ENCODE measurements around the gene PLEKHA7.
A peak's percentile ranks its signal among the peaks of the same experiment; 100 is the strongest.

The PLEKHA7 gene

GRCh38 chr11:16801288-16801980 lies 212.8 kb downstream of the PLEKHA7 start:
- DNase-seq = no peak

- no peak for DNase-seq
Measured at GRCh38 chr11:16800382-16800781, 213.8 kb downstream of the PLEKHA7 start.

GRCh38 chr11:16799890-16800289 lies 214.3 kb downstream of the PLEKHA7 start:
- DNase-seq = no peak

GRCh38 chr11:16799221-16799620 lies 215.0 kb downstream of the PLEKHA7 start:
- peak; percentile 46 for DNase-seq

- no peak for DNase-seq
Measured at GRCh38 chr11:16797776-16798175, 216.4 kb downstream of the PLEKHA7 start.

- DNase-seq = peak; percentile 80
Measured at GRCh38 chr11:16796311-16796710, 217.9 kb downstream of the PLEKHA7 start.

- peak; percentile 82 for DNase-seq
Measured at GRCh38 chr11:16795146-16795545, 219.1 kb downstream of the PLEKHA7 start.

GRCh38 chr11:16794047-16794818 lies 220.0 kb downstream of the PLEKHA7 start:
- DNase-seq = no peak

- DNase-seq = no peak
Measured at GRCh38 chr11:16793511-16793910, 220.7 kb downstream of the PLEKHA7 start.

GRCh38 chr11:16793009-16793408 lies 221.2 kb downstream of the PLEKHA7 start:
- DNase-seq = no peak

GRCh38 chr11:16792426-16792825 lies 221.8 kb downstream of the PLEKHA7 start:
- DNase-seq = no peak

GRCh38 chr11:16791191-16791961 lies 222.8 kb downstream of the PLEKHA7 start:
- peak; percentile 90 for DNase-seq

GRCh38 chr11:16790486-16791190 lies 223.6 kb downstream of the PLEKHA7 start:
- DNase-seq = no peak

- DNase-seq = no peak
Measured at GRCh38 chr11:16789560-16790485, 224.4 kb downstream of the PLEKHA7 start.

- DNase-seq = no peak
Measured at GRCh38 chr11:16789063-16789420, 225.2 kb downstream of the PLEKHA7 start.

GRCh38 chr11:16788141-16789062 lies 225.8 kb downstream of the PLEKHA7 start:
- peak; percentile 80 for DNase-seq

GRCh38 chr11:16787035-16787742 lies 227.0 kb downstream of the PLEKHA7 start:
- DNase-seq = no peak

GRCh38 chr11:16786131-16786530 lies 228.1 kb downstream of the PLEKHA7 start:
- DNase-seq = no peak

GRCh38 chr11:16785520-16786128 lies 228.6 kb downstream of the PLEKHA7 start:
- peak; percentile 82 for DNase-seq

- DNase-seq = no peak
Measured at GRCh38 chr11:16784666-16785065, 229.5 kb downstream of the PLEKHA7 start.

Measured in suppressor macrophage treated with lipopolysaccharide for 4 hours (primary cell).